HepG2 (cell line): ENCODE data around the gene RGS5. TPM values are rescaled to one million over a fixed set of nuclear protein-coding genes. Genes with fewer than 3 reads are reported as not detected.

Experiments
- ATAC-seq: fragments of 200-7000 bp; cut with Tn5 transposase; 3 replicates; pipeline ENCODE4 v1.9.1; 2020; ENCODE audit warnings: mild to moderate bottlenecking, moderate library complexity
- BruUV-seq: library from RNA; stranded (reverse); fragments of 400-500 nt; replicated peaks from 2 replicates; lab custom pipeline; 2021; lab: Mats Ljungman, UMichigan
- CTCF ChIA-PET: fragments of 300-600 bp; formaldehyde crosslinking; extraction: SDS; loops from one replicate; lab custom pipeline; 2021; ENCODE audit warnings: low total read pairs, inconsistent platforms, low intra/inter-chr PET ratio; lab: Yijun Ruan, JAX
- POLR2A ChIA-PET: fragments of 350-600 bp; sonication (Branson Sonifier 250); formaldehyde crosslinking; loops from one replicate; lab custom pipeline; 2020; ENCODE audit warnings: antibody characterized with exemption, inconsistent platforms; lab: Yijun Ruan, JAX
- DNase-seq: peaks from one replicate; pipeline ENCODE4 v3.0.0-alpha.2; 2015; ENCODE audit warnings: low spot score
- FAIRE-seq: peaks from 3 replicates; lab custom pipeline; 2011; peaks lifted over from hg19 to GRCh38; lab: Jason Lieb, UNC
- H2AFZ ChIP-seq: one replicate; pipeline ENCODE4 v1.6.1; 2011; ENCODE audit warnings: low read length, inconsistent platforms
- H3K27ac ChIP-seq: fragments of 300-600 bp; 3 replicates; pipeline ENCODE4 v1.8.0; 2011; ENCODE audit warnings: mixed run types, mild to moderate bottlenecking, mixed read lengths, low read length, inconsistent platforms; ENCODE audit not compliant: insufficient read depth; ENCODE audit errors: extremely low read length
- H3K27me3 ChIP-seq, 2 experiments: fragments of 200-600 bp in 1 of 2; 2 replicates in 1 of 2; 3 replicates in 1 of 2; pipeline versions ENCODE4 v1.6.0 to v1.8.0; 2011; ENCODE audit warnings: low read length in 2 of 2, mild to moderate bottlenecking in 2 of 2, moderate library complexity in 2 of 2, inconsistent platforms in 1 of 2; ENCODE audit not compliant: insufficient read depth in 2 of 2, control insufficient read depth in 1 of 2
- H3K36me3 ChIP-seq, 2 experiments: fragments of 200-600 bp in 1 of 2; replicated peaks in 1 of 2; 2 replicates in 1 of 2; 3 replicates in 1 of 2; pipeline versions ENCODE4 v1.5.1 to v1.8.0; 2011; ENCODE audit warnings: low read length in 2 of 2, inconsistent platforms in 1 of 2; ENCODE audit not compliant: insufficient read depth in 2 of 2, control insufficient read depth in 1 of 2
- H3K4me1 ChIP-seq: 2 replicates; pipeline ENCODE4 v1.5.1; 2012; ENCODE audit warnings: low read length, inconsistent platforms; ENCODE audit not compliant: insufficient read depth
- H3K4me2 ChIP-seq: 2 replicates; pipeline ENCODE4 v1.6.0; 2011; ENCODE audit warnings: low read depth, low read length, inconsistent platforms
- H3K4me3 ChIP-seq, 3 experiments: fragments of 200-600 bp in 1 of 3; sonication (generic), shearing (Covaris generic) in 1 of 3; replicated peaks in 1 of 3; 2 replicates each; pipeline ENCODE4 v1.5.1; 2011 to 2016; ENCODE audit warnings: low read length in 3 of 3, inconsistent platforms in 2 of 3, low read depth in 2 of 3, mild to moderate bottlenecking in 2 of 3, control low read depth in 1 of 3, mixed read lengths in 1 of 3; ENCODE audit not compliant: insufficient read depth in 1 of 3
- H3K79me2 ChIP-seq: one replicate; pipeline ENCODE4 v1.6.1; 2011; ENCODE audit warnings: low read length, inconsistent platforms; ENCODE audit not compliant: insufficient read depth
- H3K9ac ChIP-seq: 2 replicates; pipeline ENCODE4 v1.6.0; 2011; ENCODE audit warnings: mild to moderate bottlenecking, low read depth, low read length, inconsistent platforms; ENCODE audit not compliant: insufficient read depth
- H3K9me3 ChIP-seq: 2 replicates; pipeline ENCODE4 v1.5.1; 2012; ENCODE audit warnings: mild to moderate bottlenecking, low read length
- H4K20me1 ChIP-seq: 2 replicates; pipeline ENCODE4 v1.6.0; 2011; ENCODE audit warnings: inconsistent platforms, mild to moderate bottlenecking, low read length, moderate library complexity; ENCODE audit not compliant: insufficient read depth
- CBX1 ChIP-seq: IDR thresholded peaks from one replicate; pipeline ENCODE4 v1.6.1; 2016; ENCODE audit warnings: antibody characterized with exemption, low read depth
- KDM6A ChIP-seq: IDR thresholded peaks from 2 replicates; pipeline ENCODE4 v1.6.1; 2016; ENCODE audit warnings: low read depth
- LRRFIP1 ChIP-seq: sonication (generic); formaldehyde crosslinking; conservative IDR thresholded peaks from 2 replicates; pipeline ENCODE4 v1.4.0; 2020; ENCODE audit warnings: missing genetic modification reagents
- PHB2 ChIP-seq: fragments of 450-650 bp; IDR thresholded peaks from 2 replicates; pipeline ENCODE4 v1.6.1; 2018; ENCODE audit not compliant: partially characterized antibody
- POLR2AphosphoS5 ChIP-seq: IDR thresholded peaks from 2 replicates; pipeline ENCODE4 v1.6.1; 2012; ENCODE audit warnings: low read depth, low read length
- SIX4 ChIP-seq: sonication (generic); formaldehyde crosslinking; IDR thresholded peaks from 2 replicates; pipeline ENCODE4 v1.4.0; 2020; ENCODE audit warnings: missing genetic modification reagents
- SMARCE1 ChIP-seq: fragments of 450-650 bp; IDR thresholded peaks from 2 replicates; pipeline ENCODE4 v1.6.1; 2017; ENCODE audit warnings: borderline replicate concordance
- SRSF9 ChIP-seq: fragments of 200-400 bp; formaldehyde crosslinking; IDR thresholded peaks from 2 replicates; pipeline ENCODE4 v1.6.1; 2018; ENCODE audit warnings: borderline replicate concordance, mild to moderate bottlenecking, low read depth, low read length; ENCODE audit not compliant: insufficient read depth, poor library complexity, severe bottlenecking
- TAF15 ChIP-seq: fragments of 200-400 bp; formaldehyde crosslinking; IDR thresholded peaks from one replicate; pipeline ENCODE4 v1.6.1; 2018; ENCODE audit warnings: mild to moderate bottlenecking, low read depth, low read length; ENCODE audit not compliant: poor library complexity, severe bottlenecking
- ZBTB25 ChIP-seq: IDR thresholded peaks from 2 replicates; pipeline ENCODE4 v1.6.1; 2018; ENCODE audit warnings: missing genetic modification reagents
- ZNF180 ChIP-seq: sonication (generic); formaldehyde crosslinking; IDR thresholded peaks from 2 replicates; pipeline ENCODE4 v1.4.0; 2020; ENCODE audit warnings: low read depth, missing genetic modification reagents, borderline replicate concordance
- ZNF33B ChIP-seq: sonication (generic); formaldehyde crosslinking; IDR thresholded peaks from 2 replicates; pipeline ENCODE4 v1.5.1; 2020; ENCODE audit warnings: mild to moderate bottlenecking, missing genetic modification reagents
- ZNF501 ChIP-seq: sonication (generic); formaldehyde crosslinking; IDR thresholded peaks from 2 replicates; pipeline ENCODE4 v1.5.1; 2020; ENCODE audit warnings: mild to moderate bottlenecking, moderate library complexity, missing genetic modification reagents
- ZNF629 ChIP-seq: sonication (generic); formaldehyde crosslinking; conservative IDR thresholded peaks from 2 replicates; pipeline ENCODE4 v1.5.0; 2020; ENCODE audit warnings: missing genetic modification reagents
- ZNF672 ChIP-seq: sonication (generic); formaldehyde crosslinking; IDR thresholded peaks from 2 replicates; pipeline ENCODE4 v1.8.1; 2022; ENCODE audit warnings: missing genetic modification reagents
- ZNF790 ChIP-seq: sonication (generic); formaldehyde crosslinking; IDR thresholded peaks from 2 replicates; pipeline ENCODE4 v1.8.0; 2022; ENCODE audit warnings: missing genetic modification reagents, mild to moderate bottlenecking, borderline replicate concordance
- ZNF792 ChIP-seq: IDR thresholded peaks from 2 replicates; pipeline ENCODE4 v1.6.1; 2016
- in situ Hi-C: cut with HindIII; loops from 2 replicates; pipeline ENCODE4 v1.10.0; 2017; ENCODE audit warnings: low pct_unique_long_range_greater_than_20kb; ENCODE audit not compliant: extremely low pct_ligation_motif_present
- intact Hi-C: fragments of 100-400 bp; cut with micrococcal nuclease; formaldehyde crosslinking; loops from one replicate; pipeline ENCODE4 v1.10.0; 2022; ENCODE audit not compliant: unreplicated experiment
- polyA plus RNA-seq, 8 experiments: library from polyadenylated mRNA; depleted of rRNA in 3 of 8; stranded (reverse) in 7 of 8; unstranded in 1 of 8; fragments of >200 nt; fragmentation: Illumina TruSeq in 4 of 8; extraction: Trizol in 4 of 8; gene quantifications; 2 replicates each; pipeline versions ENCODE4 v1.2.1 to v1.2.3, GENCODE V29; 2011 to 2016; ENCODE audit warnings: low read depth in 4 of 8, missing spikeins in 1 of 8, mixed read lengths in 1 of 8; ENCODE audit not compliant: insufficient read depth in 1 of 8
- total RNA-seq, 5 experiments: library from RNA; depleted of rRNA; stranded (reverse); fragments of >200 nt; fragmentation: Illumina TruSeq; extraction: Trizol; gene quantifications; 2 replicates each; pipeline ENCODE4 v1.2.3, GENCODE V29; 2016; ENCODE audit warnings: low read depth in 1 of 5

The RGS5 gene
- total and polyA plus RNA-seq, 2 of the 13 experiments (the other 11 are each of a cell fraction or from before 2014, with no cell fraction given): 1.9 to 2.3 TPM

- CTCF ChIA-PET: no interaction called here
- intact Hi-C loops: no loop called here
- Histone ChIP-seq H3K4me2 (no peak overlapping the region), H3K4me3 (no peak overlapping the region), H3K36me3 (no peaks in the 10 kb centered on the region)
- no TSS peak for BruUV-seq
- no peak for TF ChIP-seq ZNF33B (CRISPR knock-in tag)
- no peak for TF ChIP-seq ZNF629
- TF ChIP-seq ZNF501 (CRISPR knock-in tag): no peak
- no peak for TF ChIP-seq POLR2AphosphoS5
- TF ChIP-seq ZNF180 (CRISPR knock-in tag): no peak
- no peak for TF ChIP-seq SMARCE1
- no peak for TF ChIP-seq ZNF790 (CRISPR knock-in tag)
- no peak for TF ChIP-seq KDM6A (CRISPR knock-in tag)
- no peak for TF ChIP-seq TAF15
- no peak for TF ChIP-seq SIX4 (CRISPR knock-in tag)
- no peak for TF ChIP-seq ZNF672
- TF ChIP-seq PHB2: no peak
- no peak for TF ChIP-seq CBX1
- TF ChIP-seq LRRFIP1 (CRISPR knock-in tag): no peak
- TF ChIP-seq SRSF9: no peak
- TF ChIP-seq ZNF792 (CRISPR knock-in tag): no peak
- TF ChIP-seq ZBTB25 (CRISPR knock-in tag): no peak
- TF ChIP-seq, all 625 proteins: peak for 0
- DNase-seq (no peak), ATAC-seq (no peak), FAIRE-seq (no peak)
- H3K27me3 ChIP-seq: no peaks in the 10 kb centered on the region; a peak in 1 of 5 replicates
- in situ Hi-C loops: no loop called here
- H3K9ac ChIP-seq: no peak overlapping the region
- H3K9me3 ChIP-seq: no peaks in the 10 kb centered on the region
- H2AFZ ChIP-seq: no peak overlapping the region
- POLR2A ChIA-PET: no interaction called here
- no peaks in the 10 kb centered on the region for H4K20me1 ChIP-seq
- H3K4me1 ChIP-seq: no peaks in the 10 kb centered on the region
- no peak overlapping the region for H3K27ac ChIP-seq
- H3K79me2 ChIP-seq: no peaks in the 10 kb centered on the region
Measured at GRCh38 chr1:163119707-163120106, 83.0 kb downstream of the RGS5 start.
